PC-3 (cell line): Measurements from ENCODE around the gene SLC35B1. TPM values are rescaled to one million over a fixed set of nuclear protein-coding genes. Genes with fewer than 3 reads are reported as not detected.

Experiments
- ATAC-seq: fragments of 200-7000 bp; cut with Tn5 transposase; 2 replicates; pipeline ENCODE4 v1.9.1; 2020; ENCODE audit warnings: mild to moderate bottlenecking, moderate library complexity
- BruUV-seq: library from RNA; stranded (reverse); fragments of 400-500 nt; replicated peaks from 2 replicates; lab custom pipeline; 2021; lab: Mats Ljungman, UMichigan
- CTCF ChIA-PET: fragments of 300-600 bp; sonication (Branson Sonifier 250); formaldehyde crosslinking; loops from one replicate; lab custom pipeline; 2022; ENCODE audit warnings: antibody characterized with exemption; lab: Charles Lee
- POLR2A ChIA-PET: fragments of 300-600 bp; sonication (Branson Sonifier 250); formaldehyde crosslinking; loops from one replicate; lab custom pipeline; 2022; ENCODE audit warnings: antibody characterized with exemption; ENCODE audit not compliant: unreplicated experiment; lab: Charles Lee
- DNase-seq: peaks from one replicate; pipeline ENCODE4 v3.0.0-alpha.2; 2015
- H2AFZ ChIP-seq: fragments of 300-600 bp; sonication (generic); 2 replicates; pipeline ENCODE4 v1.6.0; 2016; ENCODE audit warnings: antibody characterized with exemption, low read length
- H3F3A ChIP-seq: fragments of 300-600 bp; sonication (generic); one replicate; pipeline ENCODE4 v1.6.0; 2017; ENCODE audit warnings: antibody characterized with exemption, low read length, control low read depth, mild to moderate bottlenecking; ENCODE audit not compliant: unreplicated experiment
- H3K27ac ChIP-seq: fragments of 300-600 bp; sonication (generic); 2 replicates; pipeline ENCODE4 v1.5.1; 2016; ENCODE audit warnings: mild to moderate bottlenecking, low read length
- H3K27me3 ChIP-seq: fragments of 300-600 bp; sonication (generic); 2 replicates; pipeline ENCODE4 v1.6.1; 2016; ENCODE audit warnings: low read length, mixed read lengths
- H3K36me3 ChIP-seq: fragments of 300-600 bp; sonication (generic); 2 replicates; pipeline ENCODE4 v1.6.1; 2016; ENCODE audit warnings: low read depth, mixed run types, low read length, mixed read lengths
- H3K4me1 ChIP-seq: fragments of 300-600 bp; sonication (generic); 2 replicates; pipeline ENCODE4 v1.5.1; 2016; ENCODE audit warnings: low read length; ENCODE audit not compliant: insufficient read depth
- H3K4me2 ChIP-seq: fragments of 300-600 bp; sonication (generic); 2 replicates; pipeline ENCODE4 v1.6.0; 2016; ENCODE audit warnings: low read length
- H3K4me3 ChIP-seq: fragments of 300-600 bp; sonication (generic); 2 replicates; pipeline ENCODE4 v1.5.1; 2016; ENCODE audit warnings: mild to moderate bottlenecking, low read length, mixed read lengths
- H3K79me2 ChIP-seq: fragments of 300-600 bp; sonication (generic); 2 replicates; pipeline ENCODE4 v1.6.1; 2017; ENCODE audit warnings: low read length, mixed read lengths
- H3K9ac ChIP-seq: fragments of 300-600 bp; sonication (generic); 2 replicates; pipeline ENCODE4 v1.6.0; 2016; ENCODE audit warnings: mild to moderate bottlenecking, low read length
- H3K9me2 ChIP-seq: fragments of 300-600 bp; sonication (generic); replicated peaks from 2 replicates; pipeline ENCODE4 v1.6.1; 2016; ENCODE audit warnings: mixed run types, low read length, mixed read lengths
- H3K9me3 ChIP-seq: fragments of 300-600 bp; sonication (generic); 2 replicates; pipeline ENCODE4 v1.6.1; 2016; ENCODE audit warnings: low read length, mixed read lengths
- H4K20me1 ChIP-seq: fragments of 300-600 bp; sonication (generic); 2 replicates; pipeline ENCODE4 v1.6.1; 2016; ENCODE audit warnings: low read length, mixed read lengths
- CTCF ChIP-seq: fragments of 300-600 bp; sonication (generic); conservative IDR thresholded peaks from 2 replicates; pipeline ENCODE4 v1.5.1; 2017; ENCODE audit warnings: antibody characterized with exemption, low read depth, mild to moderate bottlenecking, low read length
- EZH2 ChIP-seq: fragments of 300-600 bp; sonication (generic); IDR thresholded peaks from one replicate; pipeline ENCODE4 v1.6.1; 2017; ENCODE audit warnings: antibody characterized with exemption, mild to moderate bottlenecking, low read length; ENCODE audit not compliant: unreplicated experiment
- EZH2phosphoT487 ChIP-seq: fragments of 300-600 bp; sonication (generic); IDR thresholded peaks from 2 replicates; pipeline ENCODE4 v1.6.1; 2018; ENCODE audit warnings: mild to moderate bottlenecking, antibody characterized with exemption, low read length, borderline replicate concordance
- intact Hi-C: fragments of 100-400 bp; cut with micrococcal nuclease; formaldehyde crosslinking; loops from 2 replicates; pipeline ENCODE4 v1.9.0; 2023
- total RNA-seq: library from RNA; depleted of rRNA; stranded (reverse); fragments of >200 nt; gene quantifications from 2 replicates; pipeline ENCODE4 v1.2.3, GENCODE V29; 2014

SLC35B1 gene
- total RNA-seq, 1 experiment from 2014 or later: 211 TPM

GRCh38 chr17:49705254-49705653, 2.5 kb downstream of the SLC35B1 start:
- Histone ChIP-seq H3K79me2 (peaks cover 23% of the 10 kb centered on the region), H3K9me2 (no peaks in the 10 kb centered on the region), H4K20me1 (no peaks in the 10 kb centered on the region), H3K9me3 (no peaks in the 10 kb centered on the region), H2AFZ (no peak overlapping the region), H3K4me2 (no peak overlapping the region), H3K36me3 (peaks cover 51% of the 10 kb centered on the region), H3F3A (no peaks in the 10 kb centered on the region), H3K4me3 (no peak overlapping the region), H3K27ac (no peak overlapping the region), H3K4me1 (peaks cover 17% of the 10 kb centered on the region), H3K9ac (no peak overlapping the region), H3K27me3 (no peaks in the 10 kb centered on the region)
- TF ChIP-seq EZH2phosphoT487: no peak
- CTCF ChIA-PET: no interaction called here
- BruUV-seq: no TSS peak
- POLR2A ChIA-PET: no interaction called here
- no peak for ATAC-seq
- intact Hi-C loops: loop anchor here (5.0 kb wide), 1 partner anchor 292 kb away; the partner anchor contains the start of gene DLX3
- no peak for DNase-seq

DNA sequence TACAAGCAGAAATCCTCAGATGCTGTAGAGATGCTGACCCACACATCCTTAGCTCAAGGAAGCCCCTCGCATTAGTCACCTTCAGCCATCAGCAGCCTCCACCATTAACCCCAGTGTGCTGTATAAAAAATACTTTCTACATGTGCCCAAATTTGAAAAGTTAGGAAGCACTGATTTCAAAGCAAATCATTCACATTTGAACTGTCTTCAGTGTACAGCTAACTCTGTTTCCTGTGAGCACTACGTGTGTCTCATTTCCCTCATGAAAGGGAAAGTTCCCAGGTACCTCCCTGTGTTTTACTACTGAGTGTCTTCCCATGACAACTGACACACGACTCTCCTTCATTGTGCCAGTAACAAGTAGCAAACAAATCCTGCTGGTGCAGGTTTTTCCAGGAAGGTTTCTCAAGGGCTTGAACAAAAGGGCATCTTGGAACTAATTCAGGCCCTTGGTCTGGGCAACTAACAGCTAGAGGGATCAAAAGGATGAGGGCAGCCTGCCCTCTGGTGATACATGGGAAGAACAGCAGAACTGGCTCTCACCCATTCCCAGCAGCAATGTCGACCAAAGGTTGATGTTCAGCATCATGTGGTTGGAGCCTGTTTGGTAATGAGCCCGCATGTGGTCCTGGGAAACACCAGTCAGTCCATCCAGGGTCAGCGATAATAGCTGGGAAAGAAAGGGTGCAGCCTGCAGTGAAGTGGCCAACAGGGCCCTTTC, 4.0 kb downstream of the SLC35B1 start:
- H4K20me1 ChIP-seq: no peaks in the 10 kb centered on the region
- H3K4me2 ChIP-seq: no peak overlapping the region
- no peak overlapping the region for H3K4me3 ChIP-seq
- peaks cover 12% of the 10 kb centered on the region for H3K4me1 ChIP-seq
- no peak overlapping the region for H2AFZ ChIP-seq
- no TSS peak for BruUV-seq
- DNase-seq (peak; percentile 61), ATAC-seq (no peak)
- H3K27me3 ChIP-seq: no peaks in the 10 kb centered on the region
- H3K9ac ChIP-seq: no peak overlapping the region
- H3K79me2 ChIP-seq: peaks cover 23% of the 10 kb centered on the region
- TF ChIP-seq EZH2phosphoT487 (no peak), EZH2 (no peak), CTCF (peak; percentile 77)
- ChIA-PET CTCF (interaction anchor here (0.5 to 1.2 kb wide), 7 partner anchors 17 to 146 kb away, joined by 3 to 9 read pairs (median 4); no protein-coding TSS in a partner anchor), POLR2A (interaction anchor here (0.6 kb wide), 1 partner anchor 130 kb away, joined by 4 read pairs; no protein-coding TSS in a partner anchor)
- H3F3A ChIP-seq: no peaks in the 10 kb centered on the region
- no peaks in the 10 kb centered on the region for H3K9me2 ChIP-seq
- no peaks in the 10 kb centered on the region for H3K9me3 ChIP-seq
- H3K27ac ChIP-seq: no peak overlapping the region
- intact Hi-C loops: no loop called here
- peaks cover 53% of the 10 kb centered on the region for H3K36me3 ChIP-seq

DNA sequence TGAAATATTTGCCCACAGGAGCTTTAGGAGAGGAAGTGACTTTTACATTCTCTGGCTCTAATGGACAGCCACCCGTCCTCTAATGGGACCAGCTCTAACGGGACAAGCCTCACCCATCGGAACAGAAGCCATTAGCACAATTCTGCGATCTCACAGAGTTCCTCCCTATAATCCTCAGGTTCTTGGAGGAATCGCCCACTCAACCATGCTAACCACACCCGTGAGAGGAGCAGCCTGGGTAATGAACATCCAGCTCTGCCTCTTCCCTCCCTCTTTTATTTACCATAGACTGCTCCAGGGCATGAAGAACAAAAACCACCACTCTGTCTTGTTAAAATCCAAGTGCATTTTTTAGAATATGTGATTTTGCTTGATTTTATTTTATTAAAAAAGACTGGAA, 6.8 kb downstream of the SLC35B1 start:
- H3K9ac ChIP-seq: no peak overlapping the region
- no peak overlapping the region for H2AFZ ChIP-seq
- no peaks in the 10 kb centered on the region for H3K9me3 ChIP-seq
- ChIA-PET CTCF (no interaction called here), POLR2A (no interaction called here)
- H3K27ac ChIP-seq: no peak overlapping the region
- intact Hi-C loops: no loop called here
- no peaks in the 10 kb centered on the region for H3K4me1 ChIP-seq
- TF ChIP-seq EZH2phosphoT487: no peak
- no peak for TF ChIP-seq EZH2
- no peak for TF ChIP-seq CTCF
- H3K9me2 ChIP-seq: no peaks in the 10 kb centered on the region
- no peaks in the 10 kb centered on the region for H3K27me3 ChIP-seq
- no peak for ATAC-seq
- BruUV-seq: no TSS peak
- H3K79me2 ChIP-seq: peaks cover 6% of the 10 kb centered on the region; the same call in 1 of the 2 replicates
- H3K4me3 ChIP-seq: no peak overlapping the region
- DNase-seq: no peak
- H3F3A ChIP-seq: no peaks in the 10 kb centered on the region
- no peaks in the 10 kb centered on the region for H4K20me1 ChIP-seq
- no peak overlapping the region for H3K4me2 ChIP-seq
- peaks cover 53% of the 10 kb centered on the region for H3K36me3 ChIP-seq
